Right lobe of liver (tissue), 6 donors: Measurements from ENCODE around the gene DMPK. TPM values are rescaled to one million over a fixed set of nuclear protein-coding genes. Genes with fewer than 3 reads are reported as not detected.

ENCODE experiments used
- ATAC-seq, 4 donors: fragments of 200-7000 bp; cut with Tn5 transposase; one replicate each; pipeline ENCODE4 v1.9.1; 2020; ENCODE audit warnings: mild to moderate bottlenecking in 4 of 4, moderate library complexity in 4 of 4
- DNase-seq, 3 donors: peaks; one replicate each; pipeline ENCODE4 v3.0.0-alpha.2; 2020
- H3K27ac ChIP-seq, 3 donors: fragments of 200-600 bp; one replicate each; pipeline ENCODE4 v1.8.0; 2022
- H3K27me3 ChIP-seq, 2 donors: fragments of 200-600 bp; one replicate each; pipeline ENCODE4 v1.8.0; 2022
- H3K36me3 ChIP-seq, 4 donors: fragments of 200-600 bp; sonication (generic) in 1 of 4; one replicate each; pipeline versions ENCODE4 v1.5.1 to v1.8.0; 2017 to 2022; ENCODE audit warnings: control low read depth in 1 of 4
- H3K4me1 ChIP-seq, 4 donors: fragments of 200-600 bp; sonication (generic) in 1 of 4; one replicate each; pipeline versions ENCODE4 v1.5.1 to v1.8.0; 2017 to 2022; ENCODE audit warnings: control low read depth in 1 of 4
- H3K4me3 ChIP-seq, 3 donors: fragments of 200-600 bp; one replicate each; pipeline ENCODE4 v1.8.0; 2022
- H3K9me3 ChIP-seq, 4 donors: fragments of 200-600 bp; sonication (generic) in 1 of 4; one replicate each; pipeline versions ENCODE4 v1.5.1 to v1.8.0; 2017 to 2022; ENCODE audit warnings: control low read depth in 1 of 4
- CTCF ChIP-seq, 4 donors: fragments of 200-600 bp in 3 of 4; fragments of 450-650 bp in 1 of 4; IDR thresholded peaks; one replicate each; pipeline versions ENCODE4 v1.5.1 to v1.8.0; 2016 to 2022; ENCODE audit warnings: antibody characterized with exemption in 4 of 4, mild to moderate bottlenecking in 2 of 4
- POLR2A ChIP-seq: fragments of 450-650 bp; IDR thresholded peaks from one replicate; pipeline ENCODE4 v1.6.1; 2017; ENCODE audit warnings: antibody characterized with exemption, mild to moderate bottlenecking
- WGBS: methylation state at CpG from one replicate; pipeline ENCODE4 v1.1.6; 2018; ENCODE audit warnings: low coverage, low lambda C conversion rate; ENCODE audit not compliant: insufficient coverage; ENCODE audit errors: missing lambda C conversion rate; 5-methylcytosine and 5-hydroxymethylcytosine counted together
- intact Hi-C, 2 donors: fragments of 100-400 bp; cut with DNase I; formaldehyde crosslinking; loops; one replicate each; pipeline versions ENCODE4 v1.11.2 to v1.14.1; 2022
- total RNA-seq, 6 experiments: library from RNA; depleted of rRNA in 2 of 6; stranded (reverse); fragments of >200 nt in 2 of 6; fragmentation: NEBNext Ultra II Directional in 3 of 6; extraction: Animal tissue kit (Norgen Biotek cat#: 25700) in 3 of 6; gene quantifications; one replicate each; pipeline versions ENCODE4 v1.1.0 to v1.2.4, GENCODE V29; 2016 to 2023
- donor health status: DM: no; HTN: yes; CAD: no.
- donor health status: DM: no; HTN: no; CAD: no.
- donor health status: DM: no; HTN: no; CAD: no.
- donor health status: DM: no; HTN: yes; CAD: no.
- donor health status: DM: no; HTN: yes; CAD: no.

The DMPK gene
- total RNA-seq, 6 experiments from 2014 or later: 4.3 to 14.9 (median 8.7) TPM

- Histone ChIP-seq H3K4me1 (peaks cover 0 to 5% (median 0%) of the 10 kb centered on the region in 4 donors), H3K27ac (no peak overlapping the region), H3K9me3 (no peaks in the 10 kb centered on the region), H3K36me3 (peaks cover 0 to 7% (median 0%) of the 10 kb centered on the region in 4 donors), H3K27me3 (no peaks in the 10 kb centered on the region), H3K4me3 (no peak overlapping the region)
- DNase-seq: no peak
- intact Hi-C loops: no loop called here
- no peak for ATAC-seq
- TF ChIP-seq CTCF (IDR thresholded peaks at IDR 0.05): no peak
- TF ChIP-seq POLR2A: no peak
- 97% methylated on average over 9 of the region's 28 CpGs for WGBS
Observed at GRCh38 chr19:45778010-45778661, 4.2 kb downstream of the DMPK start.

- DNase-seq: no peak
- intact Hi-C loops: no loop called here
Observed at GRCh38 chr19:45777395-45777961, 4.8 kb downstream of the DMPK start.

GRCh38 chr19:45774765-45775164, 7.5 kb downstream of the DMPK start:
- TF ChIP-seq POLR2A: no peak
- no peak for TF ChIP-seq CTCF (IDR thresholded peaks at IDR 0.05)
- peaks cover 0 to 7% (median 0%) of the 10 kb centered on the region in 4 donors for H3K36me3 ChIP-seq
- intact Hi-C loops: no loop called here
- peaks cover 0 to 19% (median 6%) of the 10 kb centered on the region in 4 donors for H3K4me1 ChIP-seq
- WGBS: no CpG with 5 or more reads among the region's 9 CpGs
- ATAC-seq (no peak), DNase-seq (no peak)
- H3K4me3 ChIP-seq: no peak overlapping the region
- no peaks in the 10 kb centered on the region for H3K27me3 ChIP-seq
- H3K27ac ChIP-seq: no peak overlapping the region
- H3K9me3 ChIP-seq: no peaks in the 10 kb centered on the region

More at GRCh38 chr19:45777395-45777961, 4.8 kb downstream of the DMPK start:
- no peak for TF ChIP-seq CTCF (IDR thresholded peaks at IDR 0.05)
- TF ChIP-seq POLR2A: no peak
- whole genome bisulfite sequencing: 100% methylated on average over 5 of the region's 34 CpGs
- Histone ChIP-seq H3K9me3 (no peaks in the 10 kb centered on the region), H3K27ac (no peak overlapping the region), H3K4me1 (peaks cover 0 to 5% (median 0%) of the 10 kb centered on the region in 4 donors), H3K27me3 (no peaks in the 10 kb centered on the region), H3K36me3 (peaks cover 0 to 7% (median 0%) of the 10 kb centered on the region in 4 donors), H3K4me3 (no peak overlapping the region)
- ATAC-seq: no peak

- Histone ChIP-seq H3K27ac (no peak overlapping the region), H3K27me3 (no peaks in the 10 kb centered on the region), H3K36me3 (peaks cover 0 to 7% (median 0%) of the 10 kb centered on the region in 4 donors), H3K4me1 (peaks cover 0 to 15% (median 6%) of the 10 kb centered on the region in 4 donors), H3K4me3 (no peak overlapping the region), H3K9me3 (no peaks in the 10 kb centered on the region)
- ATAC-seq: no peak
- TF ChIP-seq POLR2A: no peak
- TF ChIP-seq CTCF (IDR thresholded peaks at IDR 0.05): no peak
- 9% methylated on average over 2 of the region's 2 CpGs for WGBS
- intact Hi-C loops: no loop called here
- no peak for DNase-seq
Observed at GRCh38 chr19:45773384-45773783, 8.9 kb downstream of the DMPK start.
